Right lobe of liver (tissue), 6 donors: ENCODE measurements around the gene NTMT2. TPM values are rescaled to one million over a fixed set of nuclear protein-coding genes. Genes with fewer than 3 reads are reported as not detected.

Source experiments
- ATAC-seq, 4 donors: fragments of 200-7000 bp; cut with Tn5 transposase; one replicate each; pipeline ENCODE4 v1.9.1; 2020; ENCODE audit warnings: mild to moderate bottlenecking in 4 of 4, moderate library complexity in 4 of 4
- DNase-seq, 3 donors: peaks; one replicate each; pipeline ENCODE4 v3.0.0-alpha.2; 2020
- H3K27ac ChIP-seq, 3 donors: fragments of 200-600 bp; one replicate each; pipeline ENCODE4 v1.8.0; 2022
- H3K27me3 ChIP-seq, 2 donors: fragments of 200-600 bp; one replicate each; pipeline ENCODE4 v1.8.0; 2022
- H3K36me3 ChIP-seq, 4 donors: fragments of 200-600 bp; sonication (generic) in 1 of 4; one replicate each; pipeline versions ENCODE4 v1.5.1 to v1.8.0; 2017 to 2022; ENCODE audit warnings: control low read depth in 1 of 4
- H3K4me1 ChIP-seq, 4 donors: fragments of 200-600 bp; sonication (generic) in 1 of 4; one replicate each; pipeline versions ENCODE4 v1.5.1 to v1.8.0; 2017 to 2022; ENCODE audit warnings: control low read depth in 1 of 4
- H3K4me3 ChIP-seq, 3 donors: fragments of 200-600 bp; one replicate each; pipeline ENCODE4 v1.8.0; 2022
- H3K9me3 ChIP-seq, 4 donors: fragments of 200-600 bp; sonication (generic) in 1 of 4; one replicate each; pipeline versions ENCODE4 v1.5.1 to v1.8.0; 2017 to 2022; ENCODE audit warnings: control low read depth in 1 of 4
- CTCF ChIP-seq, 4 donors: fragments of 200-600 bp in 3 of 4; fragments of 450-650 bp in 1 of 4; IDR thresholded peaks; one replicate each; pipeline versions ENCODE4 v1.5.1 to v1.8.0; 2016 to 2022; ENCODE audit warnings: antibody characterized with exemption in 4 of 4, mild to moderate bottlenecking in 2 of 4
- POLR2A ChIP-seq: fragments of 450-650 bp; IDR thresholded peaks from one replicate; pipeline ENCODE4 v1.6.1; 2017; ENCODE audit warnings: antibody characterized with exemption, mild to moderate bottlenecking
- WGBS: methylation state at CpG from one replicate; pipeline ENCODE4 v1.1.6; 2018; ENCODE audit warnings: low coverage, low lambda C conversion rate; ENCODE audit not compliant: insufficient coverage; ENCODE audit errors: missing lambda C conversion rate; 5-methylcytosine and 5-hydroxymethylcytosine counted together
- intact Hi-C, 2 donors: fragments of 100-400 bp; cut with DNase I; formaldehyde crosslinking; loops; one replicate each; pipeline versions ENCODE4 v1.11.2 to v1.14.1; 2022
- total RNA-seq, 6 experiments: library from RNA; depleted of rRNA in 2 of 6; stranded (reverse); fragments of >200 nt in 2 of 6; fragmentation: NEBNext Ultra II Directional in 3 of 6; extraction: Animal tissue kit (Norgen Biotek cat#: 25700) in 3 of 6; gene quantifications; one replicate each; pipeline versions ENCODE4 v1.1.0 to v1.2.4, GENCODE V29; 2016 to 2023
- donor health status: DM: no; HTN: yes; CAD: no.
- donor health status: DM: no; HTN: no; CAD: no.
- donor health status: DM: no; HTN: no; CAD: no.
- donor health status: DM: no; HTN: yes; CAD: no.
- donor health status: DM: no; HTN: yes; CAD: no.

The NTMT2 gene
- total RNA-seq, 6 experiments from 2014 or later: not detected

GRCh38 chr1:170114906-170115305 lies 30.9 kb upstream of the NTMT2 start:
- intact Hi-C loops: no loop called here
- WGBS: 61% methylated on average over 2 of the region's 2 CpGs
- no peak for DNase-seq
- Histone ChIP-seq H3K36me3 (no peaks in the 10 kb centered on the region), H3K27me3 (no peaks in the 10 kb centered on the region), H3K27ac (no peak overlapping the region), H3K4me1 (no peaks in the 10 kb centered on the region), H3K4me3 (no peak overlapping the region), H3K9me3 (no peaks in the 10 kb centered on the region)
- ATAC-seq: no peak
- TF ChIP-seq POLR2A: no peak
- no peak for TF ChIP-seq CTCF (IDR thresholded peaks at IDR 0.05)

- DNase-seq: no peak
- Histone ChIP-seq H3K9me3 (no peaks in the 10 kb centered on the region), H3K36me3 (no peaks in the 10 kb centered on the region), H3K27me3 (no peaks in the 10 kb centered on the region), H3K27ac (no peak overlapping the region), H3K4me1 (no peaks in the 10 kb centered on the region), H3K4me3 (no peak overlapping the region)
- no peak for TF ChIP-seq POLR2A
- TF ChIP-seq CTCF (IDR thresholded peaks at IDR 0.05): no peak
- WGBS: 85% methylated on average over 6 of the region's 6 CpGs
- no peak for ATAC-seq
- intact Hi-C loops: no loop called here
Observed at GRCh38 chr1:170122366-170122765, 23.4 kb upstream of the NTMT2 start.

GRCh38 chr1:170125269-170125668 lies 20.5 kb upstream of the NTMT2 start:
- H3K9me3 ChIP-seq: no peaks in the 10 kb centered on the region
- H3K4me3 ChIP-seq: no peak overlapping the region
- no peaks in the 10 kb centered on the region for H3K36me3 ChIP-seq
- no peaks in the 10 kb centered on the region for H3K4me1 ChIP-seq
- DNase-seq (no peak), ATAC-seq (no peak)
- no peak for TF ChIP-seq CTCF (IDR thresholded peaks at IDR 0.05)
- TF ChIP-seq POLR2A: no peak
- H3K27me3 ChIP-seq: no peaks in the 10 kb centered on the region
- no peak overlapping the region for H3K27ac ChIP-seq
- intact Hi-C loops: no loop called here

- DNase-seq (no peak), ATAC-seq (no peak)
- Histone ChIP-seq H3K9me3 (no peaks in the 10 kb centered on the region), H3K27ac (no peak overlapping the region), H3K4me1 (no peaks in the 10 kb centered on the region), H3K27me3 (no peaks in the 10 kb centered on the region), H3K36me3 (no peaks in the 10 kb centered on the region), H3K4me3 (no peak overlapping the region)
- intact Hi-C loops: no loop called here
- 27% methylated on average over 4 of the region's 4 CpGs for WGBS
- no peak for TF ChIP-seq POLR2A
- no peak for TF ChIP-seq CTCF (IDR thresholded peaks at IDR 0.05)
Observed at GRCh38 chr1:170126696-170127095, 19.1 kb upstream of the NTMT2 start.

- Histone ChIP-seq H3K36me3 (no peaks in the 10 kb centered on the region), H3K27me3 (no peaks in the 10 kb centered on the region), H3K27ac (no peak overlapping the region), H3K4me3 (no peak overlapping the region), H3K9me3 (no peaks in the 10 kb centered on the region), H3K4me1 (no peaks in the 10 kb centered on the region)
- ATAC-seq: no peak
- no peak for DNase-seq
- intact Hi-C loops: no loop called here
- 61% methylated on average over 6 of the region's 6 CpGs for WGBS
- TF ChIP-seq POLR2A (no peak), CTCF (IDR thresholded peaks at IDR 0.05) (no peak)
Observed at GRCh38 chr1:170131450-170131849, 14.3 kb upstream of the NTMT2 start.
